ENCODE measurements around the gene PRDM13. TPM values are rescaled to one million over a fixed set of nuclear protein-coding genes. Genes with fewer than 3 reads are reported as not detected.
A peak's percentile ranks its signal among the peaks of the same experiment; 100 is the strongest.

PRDM13 gene
- total and polyA plus RNA-seq, 10 of the 15 experiments (the other 5 are each of a cell fraction or from before 2014, with no cell fraction given): 0.02 to 0.15 (median 0.03) TPM; not detected in 6

- TF ChIP-seq CHD2 (IDR thresholded peaks at IDR 0.05; ENCODE audit: borderline replicate concordance, low read depth, low read length) (peak; percentile 98), EZH2 (IDR thresholded peaks at IDR 0.05; ENCODE audit: borderline replicate concordance, control insufficient read depth, low read depth, low read length) (no peak), BHLHE40 (IDR thresholded peaks at IDR 0.05; ENCODE audit: borderline replicate concordance in 1 of 2, low read depth in 2 of 2, low read length in 1 of 2) (peak in 1 of 2 experiments; percentile 67; a peak in 1 of 4 replicates), ZNF592 (IDR thresholded peaks at IDR 0.05) (no peak), ASH2L (IDR thresholded peaks at IDR 0.05; ENCODE audit: borderline replicate concordance, low read depth) (peak; percentile 64; the same call in 1 of the 2 replicates), EP300 (IDR thresholded peaks at IDR 0.05; ENCODE audit: borderline replicate concordance in 1 of 2, control insufficient read depth in 1 of 2, low read depth in 2 of 2, low read length in 2 of 2) (no peak), SUZ12 (IDR thresholded peaks at IDR 0.05; ENCODE audit: unreplicated experiment) (no peak), POLR2AphosphoS5 (IDR thresholded peaks at IDR 0.05; ENCODE audit: low read length) (peak; percentile 97), ATF2 (IDR thresholded peaks at IDR 0.05; ENCODE audit: low read length) (peak; percentile 83), KDM1A (IDR thresholded peaks at IDR 0.05; ENCODE audit: borderline replicate concordance) (no peak), MTA3 (IDR thresholded peaks at IDR 0.05; ENCODE audit: borderline replicate concordance, low read length) (no peak), REST (IDR thresholded peaks at IDR 0.05; ENCODE audit: low read depth, low read length) (peak; percentile 50; the same call in 1 of the 2 replicates)
These were observed 38.3 kb upstream of the PRDM13 start, which contains the start of gene CCNC (continued) for GRCh38 chr6:99568103-99568933.

Data from GM12878 (cell line).